Neural cell (in vitro differentiated cells): ENCODE measurements around the gene ADSS2. TPM values are rescaled to one million over a fixed set of nuclear protein-coding genes. Genes with fewer than 3 reads are reported as not detected.

Experiments
- H2AFZ ChIP-seq: fragments of 200-600, 300-800 bp; sonication (generic), shearing (Covaris generic); 2 replicates; pipeline ENCODE4 v1.6.0; 2014; ENCODE audit warnings: low read depth, mild to moderate bottlenecking, antibody characterized with exemption, low read length, moderate library complexity
- H3F3A ChIP-seq: fragments of 200-600 bp; shearing (Covaris generic); 2 replicates; pipeline ENCODE4 v1.6.1; 2016; ENCODE audit warnings: mild to moderate bottlenecking, moderate library complexity, mixed read lengths, antibody characterized with exemption, low read length; ENCODE audit not compliant: insufficient read depth, poor library complexity, severe bottlenecking
- H3K27ac ChIP-seq: fragments of 200-600, 300-800 bp; sonication (generic), shearing (Covaris generic); 2 replicates; pipeline ENCODE4 v1.5.1; 2014; ENCODE audit warnings: mild to moderate bottlenecking, low read length, moderate library complexity
- H3K27me3 ChIP-seq: fragments of 300-800, 200-600 bp; sonication (generic), shearing (Covaris generic); 2 replicates; pipeline ENCODE4 v1.6.0; 2014; ENCODE audit warnings: mild to moderate bottlenecking, low read depth, low read length, moderate library complexity; ENCODE audit not compliant: insufficient read depth
- H3K36me3 ChIP-seq: fragments of 300-800, 200-600 bp; sonication (generic), shearing (Covaris generic); 2 replicates; pipeline ENCODE4 v1.5.1; 2014; ENCODE audit warnings: mild to moderate bottlenecking, antibody characterized with exemption, low read length, moderate library complexity; ENCODE audit not compliant: insufficient read depth
- H3K4me2 ChIP-seq: fragments of 300-800, 200-600 bp; sonication (generic), shearing (Covaris generic); 2 replicates; pipeline ENCODE4 v1.6.0; 2014; ENCODE audit warnings: mild to moderate bottlenecking, low read length
- H3K4me3 ChIP-seq: fragments of 300-800, 200-600 bp; sonication (generic), shearing (Covaris generic); 2 replicates; pipeline ENCODE4 v1.5.1; 2014; ENCODE audit warnings: mild to moderate bottlenecking, low read length, moderate library complexity
- H3K79me2 ChIP-seq: fragments of 200-600 bp; shearing (Covaris generic); replicated peaks from 2 replicates; pipeline ENCODE4 v1.6.0; 2014; ENCODE audit warnings: mild to moderate bottlenecking, low read length, moderate library complexity; ENCODE audit not compliant: insufficient read depth
- H3K9ac ChIP-seq: fragments of 300-800, 200-600 bp; sonication (generic), shearing (Covaris generic); 2 replicates; pipeline ENCODE4 v1.6.1; 2016; ENCODE audit warnings: mild to moderate bottlenecking, low read length, mixed read lengths
- H3K9me2 ChIP-seq: fragments of 200-600 bp; shearing (Covaris generic); 2 replicates; pipeline ENCODE4 v1.6.1; 2016; ENCODE audit warnings: mild to moderate bottlenecking, low read length, mixed read lengths; ENCODE audit not compliant: insufficient read depth
- H3K9me3 ChIP-seq: fragments of 200-600, 300-800 bp; sonication (generic), shearing (Covaris generic); 2 replicates; pipeline ENCODE4 v1.6.1; 2016; ENCODE audit warnings: mild to moderate bottlenecking, mixed run types, low read length, moderate library complexity, mixed read lengths
- H4K20me1 ChIP-seq: fragments of 200-600 bp; shearing (Covaris generic); 2 replicates; pipeline ENCODE4 v1.6.1; 2016; ENCODE audit warnings: mild to moderate bottlenecking, mixed run types; ENCODE audit not compliant: insufficient read depth
- CTCF ChIP-seq: fragments of 450-650 bp; IDR thresholded peaks from 2 replicates; pipeline ENCODE4 v1.5.1; 2014; ENCODE audit warnings: antibody characterized with exemption, mild to moderate bottlenecking, moderate library complexity; ENCODE audit not compliant: poor library complexity, severe bottlenecking
- EZH2 ChIP-seq: fragments of 200-600, 300-800 bp; shearing (Covaris generic), sonication (generic); IDR thresholded peaks from 2 replicates; pipeline ENCODE4 v1.6.1; 2014; ENCODE audit warnings: antibody characterized with exemption, low read length, borderline replicate concordance, mild to moderate bottlenecking; ENCODE audit not compliant: insufficient read depth, poor library complexity, severe bottlenecking
- MXI1 ChIP-seq: fragments of 450-650 bp; conservative IDR thresholded peaks from 2 replicates; pipeline ENCODE4 v1.6.1; 2014; ENCODE audit warnings: antibody characterized with exemption, mild to moderate bottlenecking; ENCODE audit not compliant: poor library complexity, severe bottlenecking
- POLR2AphosphoS5 ChIP-seq: IDR thresholded peaks from 2 replicates; pipeline ENCODE4 v1.6.1; 2012
- RAD21 ChIP-seq: fragments of 450-650 bp; conservative IDR thresholded peaks from 2 replicates; pipeline ENCODE4 v1.6.1; 2014; ENCODE audit warnings: antibody characterized with exemption, mild to moderate bottlenecking, moderate library complexity
- REST ChIP-seq: IDR thresholded peaks from 2 replicates; pipeline ENCODE4 v1.6.1; 2012; ENCODE audit warnings: borderline replicate concordance
- SMC3 ChIP-seq: fragments of 450-650 bp; conservative IDR thresholded peaks from 2 replicates; pipeline ENCODE4 v1.6.1; 2014; ENCODE audit warnings: antibody characterized with exemption, mild to moderate bottlenecking, moderate library complexity; ENCODE audit not compliant: poor library complexity
- polyA plus RNA-seq: library from polyadenylated mRNA; depleted of rRNA; stranded (reverse); fragments of >200 nt; gene quantifications from 2 replicates; pipeline ENCODE4 v1.2.3, GENCODE V29; 2014

The ADSS2 gene
- polyA plus RNA-seq, 1 donor from 2014 or later: 86.1 TPM

GRCh38 chr1:244461245-244462071, 9.7 kb upstream of the ADSS2 start, which contains the start of gene CATSPERE:
TSS of gene CATSPERE (plus strand) at chr1:244461273. CDS start at chr1:244461430, 157 bp downstream.
- Histone ChIP-seq H3K27ac (no peak within 1 kb of the TSS), H3K9ac (peak within 1 kb of the TSS; percentile 16)

GRCh38 chr1:244460197-244460596, 8.5 kb upstream of the ADSS2 start:
- H3K4me3 ChIP-seq: no peak overlapping the region
- H2AFZ ChIP-seq: no peak overlapping the region

More at GRCh38 chr1:244461245-244462071, 9.7 kb upstream of the ADSS2 start, which contains the start of gene CATSPERE:
- no peaks in the 10 kb centered on the region for H3K36me3 ChIP-seq
- H3K4me3 ChIP-seq: peak within 1 kb of the TSS; percentile 59
- no peaks in the 10 kb centered on the region for H4K20me1 ChIP-seq
- TF ChIP-seq SMC3: no peak
- H3F3A ChIP-seq: no peaks in the 10 kb centered on the region
- H3K9me2 ChIP-seq: no peaks in the 10 kb centered on the region
- no peaks in the 10 kb centered on the region for H3K9me3 ChIP-seq
- H3K27me3 ChIP-seq: no peaks in the 10 kb centered on the region
- no peak within 1 kb of the TSS for H2AFZ ChIP-seq
- no peaks in the 10 kb centered on the region for H3K79me2 ChIP-seq
- H3K4me2 ChIP-seq: no peak within 1 kb of the TSS

More at GRCh38 chr1:244460197-244460596, 8.5 kb upstream of the ADSS2 start:
- no peak overlapping the region for H3K9ac ChIP-seq
- no peak overlapping the region for H3K27ac ChIP-seq
- H3F3A ChIP-seq: no peaks in the 10 kb centered on the region
- H3K9me2 ChIP-seq: no peaks in the 10 kb centered on the region
- no peak overlapping the region for H3K4me2 ChIP-seq
- no peaks in the 10 kb centered on the region for H3K9me3 ChIP-seq
- H3K79me2 ChIP-seq: no peaks in the 10 kb centered on the region
- TF ChIP-seq RAD21 (no peak), REST (no peak), CTCF (no peak), SMC3 (no peak), POLR2AphosphoS5 (no peak), EZH2 (no peak), MXI1 (no peak)
- no peaks in the 10 kb centered on the region for H4K20me1 ChIP-seq
- H3K36me3 ChIP-seq: no peaks in the 10 kb centered on the region
- no peaks in the 10 kb centered on the region for H3K27me3 ChIP-seq
